Left renal pelvis (tissue), 4 donors: Measurements from ENCODE around the gene TCF23. TPM values are rescaled to one million over a fixed set of nuclear protein-coding genes. Genes with fewer than 3 reads are reported as not detected.
A peak's percentile ranks its signal among the peaks of the same experiment; 100 is the strongest.
"Not testable (repeated sequence)": the region's sequence is repeated elsewhere in the genome, so short reads cannot be mapped to it uniquely, and the experiment has no call there.

Source experiments
- DNase-seq, 4 donors: peaks; one replicate each; pipeline ENCODE4 v3.0.0-alpha.2; 2013; ENCODE audit warnings: low read depth in 4 of 4, low spot score in 3 of 4
- polyA plus RNA-seq, 4 donors: library from polyadenylated mRNA; unstranded; fragments of 120-200 nt; gene quantifications; one replicate each; pipeline ENCODE4 v1.2.1, GENCODE V29; 2013; ENCODE audit not compliant: insufficient read length in 4 of 4

The TCF23 gene
- polyA plus RNA-seq, 4 donors = 0.59 to 3.2 (median 0.75) TPM

GRCh38 chr2:27152102-27152795 is 3.4 kb downstream of the TCF23 start:
- no peak for DNase-seq

GRCh38 chr2:27152796-27153464 is 4.1 kb downstream of the TCF23 start:
- no peak for DNase-seq

- DNase-seq = peak in 3 of 4 donors; percentile 10 to 33 (median 16)
These were observed 5.7 kb downstream of the TCF23 start for GRCh38 chr2:27154488-27154887.

GRCh38 chr2:27155069-27155520 is 6.3 kb downstream of the TCF23 start:
- no peak for DNase-seq

- no peak for DNase-seq
These were observed 9.7 kb downstream of the TCF23 start for GRCh38 chr2:27158468-27158867.

GRCh38 chr2:27159271-27159670 is 10.5 kb downstream of the TCF23 start:
- no peak for DNase-seq

- no peak for DNase-seq
These were observed 11.4 kb downstream of the TCF23 start for GRCh38 chr2:27160191-27160590.

- no peak for DNase-seq
These were observed 13.6 kb downstream of the TCF23 start for GRCh38 chr2:27162151-27163121.

- no peak for DNase-seq
These were observed 16.4 kb downstream of the TCF23 start for GRCh38 chr2:27164960-27165763.

- no peak for DNase-seq
These were observed 22.0 kb downstream of the TCF23 start for GRCh38 chr2:27170581-27171337.

- no peak for DNase-seq
These were observed 22.6 kb downstream of the TCF23 start for GRCh38 chr2:27171351-27171848.

- DNase-seq = no peak
These were observed 25.8 kb downstream of the TCF23 start for GRCh38 chr2:27174638-27175037.

- no peak for DNase-seq
These were observed 26.5 kb downstream of the TCF23 start for GRCh38 chr2:27175330-27175729.

- not testable (repeated sequence) for DNase-seq
These were observed 27.0 kb downstream of the TCF23 start for GRCh38 chr2:27175781-27176180.

- DNase-seq = no peak
These were observed 28.9 kb downstream of the TCF23 start for GRCh38 chr2:27177441-27178351.

GRCh38 chr2:27178469-27178868 is 29.7 kb downstream of the TCF23 start:
- no peak for DNase-seq

GRCh38 chr2:27179344-27180000 is 30.7 kb downstream of the TCF23 start:
- DNase-seq = no peak

- no peak for DNase-seq
These were observed 33.5 kb downstream of the TCF23 start for GRCh38 chr2:27182346-27182745.
